Measurements from ENCODE around the gene CCNA1. TPM values are rescaled to one million over a fixed set of nuclear protein-coding genes. Genes with fewer than 3 reads are reported as not detected.

Gene CCNA1
- total RNA-seq, 4 donors from 2014 or later = 0.38 to 2.0 (median 1.5) TPM; not detected in 1

- DNase-seq (ENCODE audit: low spot score) = no peak
- ATAC-seq (ENCODE audit: low FRiP score) = no peak
- TF ChIP-seq, protein P1, sequence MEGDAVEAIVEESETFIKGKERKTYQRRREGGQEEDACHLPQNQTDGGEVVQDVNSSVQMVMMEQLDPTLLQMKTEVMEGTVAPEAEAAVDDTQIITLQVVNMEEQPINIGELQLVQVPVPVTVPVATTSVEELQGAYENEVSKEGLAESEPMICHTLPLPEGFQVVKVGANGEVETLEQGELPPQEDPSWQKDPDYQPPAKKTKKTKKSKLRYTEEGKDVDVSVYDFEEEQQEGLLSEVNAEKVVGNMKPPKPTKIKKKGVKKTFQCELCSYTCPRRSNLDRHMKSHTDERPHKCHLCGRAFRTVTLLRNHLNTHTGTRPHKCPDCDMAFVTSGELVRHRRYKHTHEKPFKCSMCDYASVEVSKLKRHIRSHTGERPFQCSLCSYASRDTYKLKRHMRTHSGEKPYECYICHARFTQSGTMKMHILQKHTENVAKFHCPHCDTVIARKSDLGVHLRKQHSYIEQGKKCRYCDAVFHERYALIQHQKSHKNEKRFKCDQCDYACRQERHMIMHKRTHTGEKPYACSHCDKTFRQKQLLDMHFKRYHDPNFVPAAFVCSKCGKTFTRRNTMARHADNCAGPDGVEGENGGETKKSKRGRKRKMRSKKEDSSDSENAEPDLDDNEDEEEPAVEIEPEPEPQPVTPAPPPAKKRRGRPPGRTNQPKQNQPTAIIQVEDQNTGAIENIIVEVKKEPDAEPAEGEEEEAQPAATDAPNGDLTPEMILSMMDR (IDR thresholded peaks at IDR 0.05) = no peak
Measured at GRCh38 chr13:36450534-36450933, 18.2 kb downstream of the CCNA1 start.

- TF ChIP-seq, protein P1 (IDR thresholded peaks at IDR 0.05) = no peak
- no peak for ATAC-seq (ENCODE audit: low FRiP score)
- no peak for DNase-seq (ENCODE audit: low spot score)
Measured at GRCh38 chr13:36453516-36453915, 21.2 kb downstream of the CCNA1 start.

DNA sequence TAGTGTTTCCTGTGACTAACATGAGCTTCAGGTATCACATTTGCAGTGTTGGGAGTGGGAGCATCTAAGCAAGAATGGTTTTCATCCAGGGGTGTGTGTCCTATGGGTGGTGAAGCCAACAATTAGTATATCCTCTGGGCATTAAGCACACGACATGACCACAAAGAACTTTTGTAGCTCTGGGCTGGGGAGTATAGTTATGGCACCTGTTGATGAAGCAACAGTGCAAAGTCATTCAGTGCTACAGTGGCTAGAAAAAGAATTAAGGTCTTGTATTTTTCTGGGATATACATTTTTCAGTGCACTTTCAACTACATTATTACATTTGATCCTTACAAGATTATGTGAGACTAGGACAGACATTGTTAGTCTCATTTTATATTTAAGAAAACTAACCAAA lies 21.8 kb downstream of the CCNA1 start:
- no peak for DNase-seq (ENCODE audit: low spot score)
- ATAC-seq (ENCODE audit: low FRiP score) = no peak
- TF ChIP-seq, protein P1 (IDR thresholded peaks at IDR 0.05) = no peak

DNA sequence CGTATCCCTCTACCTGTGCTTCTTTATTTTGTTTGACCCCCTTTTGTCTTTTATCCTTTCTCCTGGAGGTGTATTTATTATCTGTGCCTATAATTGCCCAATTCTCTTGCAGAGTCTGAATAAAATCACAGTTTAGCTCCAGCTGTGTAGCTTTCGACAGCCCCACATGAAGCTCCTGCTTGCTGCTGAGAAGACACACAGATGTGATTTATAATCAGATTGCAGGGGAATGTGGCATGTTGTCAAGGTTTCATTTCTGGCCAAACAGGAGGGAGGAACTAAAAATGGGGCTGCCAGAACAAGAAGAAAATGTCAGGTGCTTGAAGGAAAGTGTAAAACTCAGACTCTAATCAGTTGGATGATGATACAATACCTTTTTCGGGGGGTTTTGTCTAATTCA lies 22.7 kb downstream of the CCNA1 start:
- no peak for DNase-seq (ENCODE audit: low spot score)
- ATAC-seq (ENCODE audit: low FRiP score) = no peak
- TF ChIP-seq, protein P1 (IDR thresholded peaks at IDR 0.05) = no peak

GRCh38 chr13:36456577-36456976 lies 24.3 kb downstream of the CCNA1 start:
- DNase-seq (ENCODE audit: low spot score) (no peak), ATAC-seq (ENCODE audit: low FRiP score) (no peak)
- TF ChIP-seq, protein P1 (IDR thresholded peaks at IDR 0.05) = no peak

GRCh38 chr13:36461506-36461905 lies 29.2 kb downstream of the CCNA1 start:
- no peak for ATAC-seq (ENCODE audit: low FRiP score)
- DNase-seq (ENCODE audit: low spot score) = no peak
- TF ChIP-seq, protein P1 (IDR thresholded peaks at IDR 0.05) = no peak

DNA sequence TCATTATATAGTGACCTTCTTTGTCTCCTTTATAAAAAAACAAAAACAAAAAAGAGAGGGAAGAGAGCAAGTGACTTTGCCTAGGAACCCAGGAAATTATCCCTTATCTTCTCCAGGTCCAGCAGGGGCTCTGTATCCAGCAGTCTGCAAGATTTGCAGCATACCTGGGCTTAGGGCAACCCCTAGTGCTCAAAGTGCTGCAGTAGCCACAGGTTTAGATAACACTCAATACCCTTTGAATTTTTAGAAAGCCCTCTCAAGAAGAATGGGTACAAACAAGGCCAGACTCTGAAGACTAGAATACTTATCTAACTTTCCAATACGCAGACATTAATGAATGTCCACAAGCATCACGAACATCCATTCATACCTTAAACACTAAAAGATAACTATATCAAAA lies 43.2 kb downstream of the CCNA1 start:
- DNase-seq (ENCODE audit: low spot score) = no peak
- TF ChIP-seq, protein P1 (IDR thresholded peaks at IDR 0.05) = no peak
- no peak for ATAC-seq (ENCODE audit: low FRiP score)

All from omental fat pad (tissue), 4 donors.